ENCODE data around the gene IRF9.

Gene IRF9

DNA sequence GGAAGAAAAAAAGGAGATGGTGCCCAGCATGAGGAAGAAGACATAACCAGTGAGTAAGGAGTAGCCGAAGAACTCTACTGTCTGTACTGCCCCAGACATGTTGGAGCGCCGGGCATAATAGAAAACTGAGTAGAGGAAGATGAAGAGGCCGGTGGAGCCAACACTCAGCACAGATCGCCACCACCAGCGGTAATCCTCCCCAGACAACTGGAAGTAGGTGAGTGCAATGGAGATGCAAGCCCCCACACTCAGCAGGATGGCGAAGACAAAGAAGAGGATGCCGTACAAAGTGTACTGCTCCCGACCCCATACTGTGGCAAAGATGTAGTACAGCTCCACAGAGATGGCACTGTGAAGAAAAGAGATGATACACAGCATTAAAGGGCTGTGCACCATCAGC lies 28.4 kb downstream of the IRF9 start:
- no peak overlapping the region for H3K4me3 ChIP-seq (ENCODE audit: low read length in 2 of 2)
- H3K27ac ChIP-seq (replicated peaks; ENCODE audit: low read length) = no peak overlapping the region
- H3K36me3 ChIP-seq (replicated peaks in 1 of 2; ENCODE audit: control insufficient read depth in 2 of 2, insufficient read depth in 2 of 2, low read length in 2 of 2) = peaks cover 48 to 72% of the 10 kb centered on the region in 2 donors

DNA sequence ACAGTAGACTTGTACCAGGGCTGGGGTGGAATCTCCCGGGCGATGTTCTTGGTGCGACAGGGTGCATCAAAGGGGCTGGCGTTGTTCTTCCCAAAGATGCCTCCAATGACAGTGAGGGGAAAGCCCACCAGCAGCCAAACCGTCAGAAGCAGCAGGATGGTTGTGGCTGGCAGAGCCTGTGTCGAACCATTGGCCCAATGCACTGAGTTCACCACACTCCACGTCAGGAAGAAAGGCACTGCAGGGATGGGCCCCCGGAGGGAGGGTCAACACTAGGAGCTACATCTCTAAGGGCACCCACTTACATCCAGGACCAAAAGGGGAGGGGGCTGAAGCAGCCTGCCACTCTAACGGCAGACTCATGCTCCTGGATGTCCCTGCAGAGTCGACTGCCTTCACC lies 29.4 kb downstream of the IRF9 start:
- Histone ChIP-seq H3K18ac (ENCODE audit: low read length) (no peak overlapping the region), H2AK5ac (ENCODE audit: low read depth, low read length) (no peak overlapping the region), H2BK15ac (ENCODE audit: low read length) (no peak overlapping the region), H2BK12ac (ENCODE audit: low read length) (no peak overlapping the region), H3K79me1 (ENCODE audit: low read depth, low read length) (peaks cover 9% of the 10 kb centered on the region), H3K4me1 (ENCODE audit: control insufficient read depth in 2 of 2, insufficient read depth in 1 of 2, low read depth in 1 of 2, low read length in 2 of 2) (peaks cover 7 to 9% of the 10 kb centered on the region in 2 donors), H4K91ac (ENCODE audit: low read depth, low read length, poor library complexity) (no peak overlapping the region), H3K23ac (ENCODE audit: low read depth, low read length, poor library complexity) (no peak overlapping the region), H2BK5ac (ENCODE audit: low read length) (no peak overlapping the region), H3K4me2 (ENCODE audit: insufficient read depth, low read length, poor library complexity, severe bottlenecking) (no peak overlapping the region), H3K9ac (ENCODE audit: low read depth, low read length, poor library complexity) (no peak overlapping the region), H3K9me3 (replicated peaks in 1 of 2; ENCODE audit: control insufficient read depth in 2 of 2, insufficient read depth in 1 of 2, low read depth in 1 of 2, low read length in 2 of 2) (no peaks in the 10 kb centered on the region), H3K4ac (ENCODE audit: low read length) (no peak overlapping the region), H2BK120ac (ENCODE audit: low read depth, low read length) (no peak overlapping the region), H3K4me3 (ENCODE audit: low read length in 2 of 2) (no peak overlapping the region), H3K14ac (ENCODE audit: low read length) (no peak overlapping the region), H3K27ac (replicated peaks; ENCODE audit: low read length) (no peak overlapping the region), H4K8ac (ENCODE audit: low read depth, low read length) (no peak overlapping the region), H2AFZ (ENCODE audit: low read length) (no peak overlapping the region), H3K27me3 (ENCODE audit: control insufficient read depth in 3 of 3, insufficient read depth in 3 of 3, low read depth in 1 of 3, low read length in 3 of 3) (no peaks in the 10 kb centered on the region), H3K36me3 (replicated peaks in 1 of 2; ENCODE audit: control insufficient read depth in 2 of 2, insufficient read depth in 2 of 2, low read length in 2 of 2) (peaks cover 39 to 66% of the 10 kb centered on the region in 2 donors)
- WGBS, 2 donors (ENCODE audit: extremely low coverage in 2 of 2, insufficient read length in 2 of 2, insufficient replicate concordance in 1 of 2) = no CpG with 5 or more reads among the region's 10 CpGs
- DNase-seq (ENCODE audit: low spot score) = no peak

More for the DNA sequence above, 28.4 kb downstream of the IRF9 start:
- Histone ChIP-seq H2AFZ (ENCODE audit: low read length) (peak overlapping the region; percentile 45), H4K91ac (ENCODE audit: low read depth, low read length, poor library complexity) (no peak overlapping the region), H3K18ac (ENCODE audit: low read length) (no peak overlapping the region), H4K8ac (ENCODE audit: low read depth, low read length) (no peak overlapping the region), H3K9me3 (replicated peaks in 1 of 2; ENCODE audit: control insufficient read depth in 2 of 2, insufficient read depth in 1 of 2, low read depth in 1 of 2, low read length in 2 of 2) (no peaks in the 10 kb centered on the region), H2BK12ac (ENCODE audit: low read length) (no peak overlapping the region), H3K4me2 (ENCODE audit: insufficient read depth, low read length, poor library complexity, severe bottlenecking) (no peak overlapping the region), H2BK120ac (ENCODE audit: low read depth, low read length) (no peak overlapping the region), H3K9ac (ENCODE audit: low read depth, low read length, poor library complexity) (no peak overlapping the region), H2BK15ac (ENCODE audit: low read length) (no peak overlapping the region), H3K27me3 (ENCODE audit: control insufficient read depth in 3 of 3, insufficient read depth in 3 of 3, low read depth in 1 of 3, low read length in 3 of 3) (no peaks in the 10 kb centered on the region), H3K4ac (ENCODE audit: low read length) (no peak overlapping the region), H3K4me1 (ENCODE audit: control insufficient read depth in 2 of 2, insufficient read depth in 1 of 2, low read depth in 1 of 2, low read length in 2 of 2) (peaks cover 5 to 7% of the 10 kb centered on the region in 2 donors), H3K23ac (ENCODE audit: low read depth, low read length, poor library complexity) (no peak overlapping the region), H2BK5ac (ENCODE audit: low read length) (no peak overlapping the region), H3K14ac (ENCODE audit: low read length) (no peak overlapping the region), H3K79me1 (ENCODE audit: low read depth, low read length) (peaks cover 9% of the 10 kb centered on the region), H2AK5ac (ENCODE audit: low read depth, low read length) (no peak overlapping the region)
- no CpG with 5 or more reads among the region's 9 CpGs for WGBS, 2 donors (ENCODE audit: extremely low coverage in 2 of 2, insufficient read length in 2 of 2, insufficient replicate concordance in 1 of 2)
- no peak for DNase-seq (ENCODE audit: low spot score)

- H3K4me3 ChIP-seq (ENCODE audit: low read length in 2 of 2) = no peak overlapping the region
- H3K4me2 ChIP-seq (ENCODE audit: insufficient read depth, low read length, poor library complexity, severe bottlenecking) = no peak overlapping the region
- no peak overlapping the region for H2BK15ac ChIP-seq (ENCODE audit: low read length)
- H2BK12ac ChIP-seq (ENCODE audit: low read length) = no peak overlapping the region
- no peaks in the 10 kb centered on the region for H3K9me3 ChIP-seq (replicated peaks in 1 of 2; ENCODE audit: control insufficient read depth in 2 of 2, insufficient read depth in 1 of 2, low read depth in 1 of 2, low read length in 2 of 2)
- no peak overlapping the region for H2BK120ac ChIP-seq (ENCODE audit: low read depth, low read length)
- H4K8ac ChIP-seq (ENCODE audit: low read depth, low read length) = no peak overlapping the region
- peaks cover 4 to 6% of the 10 kb centered on the region in 2 donors for H3K4me1 ChIP-seq (ENCODE audit: control insufficient read depth in 2 of 2, insufficient read depth in 1 of 2, low read depth in 1 of 2, low read length in 2 of 2)
- peaks cover 0 to 2% (median 0%) of the 10 kb centered on the region in 3 experiments for H3K27me3 ChIP-seq (ENCODE audit: control insufficient read depth in 3 of 3, insufficient read depth in 3 of 3, low read depth in 1 of 3, low read length in 3 of 3)
- no peak overlapping the region for H2AK5ac ChIP-seq (ENCODE audit: low read depth, low read length)
- peaks cover 2% of the 10 kb centered on the region for H3K79me1 ChIP-seq (ENCODE audit: low read depth, low read length)
- H2AFZ ChIP-seq (ENCODE audit: low read length) = no peak overlapping the region
- H3K18ac ChIP-seq (ENCODE audit: low read length) = no peak overlapping the region
- no peak overlapping the region for H4K91ac ChIP-seq (ENCODE audit: low read depth, low read length, poor library complexity)
- H3K23ac ChIP-seq (ENCODE audit: low read depth, low read length, poor library complexity) = no peak overlapping the region
- H3K36me3 ChIP-seq (replicated peaks in 1 of 2; ENCODE audit: control insufficient read depth in 2 of 2, insufficient read depth in 2 of 2, low read length in 2 of 2) = peaks cover 22 to 44% of the 10 kb centered on the region in 2 donors
- no peak overlapping the region for H3K4ac ChIP-seq (ENCODE audit: low read length)
- no peak overlapping the region for H3K9ac ChIP-seq (ENCODE audit: low read depth, low read length, poor library complexity)
- H2BK5ac ChIP-seq (ENCODE audit: low read length) = no peak overlapping the region
- no peak overlapping the region for H3K14ac ChIP-seq (ENCODE audit: low read length)
- DNase-seq (ENCODE audit: low spot score) = no peak
- no peak overlapping the region for H3K27ac ChIP-seq (replicated peaks; ENCODE audit: low read length)
- no CpG with 5 or more reads among the region's 15 CpGs for WGBS, 2 donors (ENCODE audit: extremely low coverage in 2 of 2, insufficient read length in 2 of 2, insufficient replicate concordance in 1 of 2)
Observed at GRCh38 chr14:24192933-24193332, 31.9 kb downstream of the IRF9 start.

DNA sequence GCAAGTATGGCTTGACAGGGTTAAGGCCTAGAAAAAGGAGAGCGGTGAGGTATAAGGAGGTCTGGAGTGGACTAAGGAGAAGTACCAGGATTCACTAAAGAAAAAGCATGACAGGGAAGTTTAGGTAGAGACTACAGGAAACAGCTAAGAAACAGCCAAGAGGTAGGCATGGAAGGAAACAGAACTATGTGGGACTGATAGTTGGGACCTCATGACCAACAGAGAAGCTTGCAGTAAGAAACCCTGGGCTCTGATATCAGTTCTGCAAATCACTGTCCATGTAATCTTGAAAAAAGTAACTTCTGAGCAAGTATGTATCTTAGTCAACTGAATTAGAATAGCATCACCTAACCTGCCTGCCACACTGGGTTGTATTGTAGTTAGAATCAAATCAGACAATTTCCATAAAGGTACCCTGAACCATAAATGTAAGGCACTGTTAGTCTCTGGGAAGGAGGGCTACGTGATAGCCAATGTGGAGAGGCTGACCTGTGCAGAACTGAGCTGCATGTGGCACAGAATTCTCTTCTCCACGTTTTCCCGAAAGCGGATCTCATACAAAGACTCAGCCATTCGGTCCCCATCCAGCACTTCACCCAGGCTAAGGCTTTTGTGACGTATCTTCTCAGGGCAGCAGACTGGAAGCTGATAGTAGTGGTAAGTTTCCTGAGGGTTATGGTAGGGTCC lies 33.3 kb downstream of the IRF9 start:
- Histone ChIP-seq H3K14ac (ENCODE audit: low read length) (no peak overlapping the region), H3K27me3 (ENCODE audit: control insufficient read depth in 3 of 3, insufficient read depth in 3 of 3, low read depth in 1 of 3, low read length in 3 of 3) (peaks cover 0 to 2% (median 0%) of the 10 kb centered on the region in 3 experiments), H2BK12ac (ENCODE audit: low read length) (no peak overlapping the region), H4K91ac (ENCODE audit: low read depth, low read length, poor library complexity) (no peak overlapping the region), H3K9me3 (replicated peaks in 1 of 2; ENCODE audit: control insufficient read depth in 2 of 2, insufficient read depth in 1 of 2, low read depth in 1 of 2, low read length in 2 of 2) (no peaks in the 10 kb centered on the region), H2AK5ac (ENCODE audit: low read depth, low read length) (peak overlapping the region; percentile 9), H3K4ac (ENCODE audit: low read length) (no peak overlapping the region), H3K36me3 (replicated peaks in 1 of 2; ENCODE audit: control insufficient read depth in 2 of 2, insufficient read depth in 2 of 2, low read length in 2 of 2) (peaks cover 22 to 53% of the 10 kb centered on the region in 2 donors), H3K79me1 (ENCODE audit: low read depth, low read length) (peaks cover 3% of the 10 kb centered on the region), H2BK120ac (ENCODE audit: low read depth, low read length) (no peak overlapping the region), H3K9ac (ENCODE audit: low read depth, low read length, poor library complexity) (peak overlapping the region; percentile 56), H2BK5ac (ENCODE audit: low read length) (no peak overlapping the region), H3K18ac (ENCODE audit: low read length) (no peak overlapping the region), H3K23ac (ENCODE audit: low read depth, low read length, poor library complexity) (no peak overlapping the region), H3K4me3 (ENCODE audit: low read length in 2 of 2) (peak overlapping the region in 1 of 2 donors; percentile 53), H2AFZ (ENCODE audit: low read length) (peak overlapping the region; percentile 99), H3K4me1 (ENCODE audit: control insufficient read depth in 2 of 2, insufficient read depth in 1 of 2, low read depth in 1 of 2, low read length in 2 of 2) (peaks cover 2 to 5% of the 10 kb centered on the region in 2 donors), H3K27ac (replicated peaks; ENCODE audit: low read length) (no peak overlapping the region), H3K4me2 (ENCODE audit: insufficient read depth, low read length, poor library complexity, severe bottlenecking) (peak overlapping the region; percentile 96), H2BK15ac (ENCODE audit: low read length) (no peak overlapping the region), H4K8ac (ENCODE audit: low read depth, low read length) (no peak overlapping the region)
- WGBS, 2 donors (ENCODE audit: extremely low coverage in 2 of 2, insufficient read length in 2 of 2, insufficient replicate concordance in 1 of 2) = no CpG with 5 or more reads among the region's 7 CpGs
- DNase-seq (ENCODE audit: low spot score) = no peak
